ENCODE measurements around the gene NPTX1. TPM values are rescaled to one million over a fixed set of nuclear protein-coding genes. Genes with fewer than 3 reads are reported as not detected.

NPTX1 gene
- total and polyA plus RNA-seq, 2 of the 13 experiments (the other 11 are each of a cell fraction or from before 2014, with no cell fraction given), result 0.01 TPM; not detected in 1

GRCh38 chr17:80523956-80524712 is 47.7 kb upstream of the NPTX1 start (continued):
- no peak for TF ChIP-seq ELK4 (CRISPR knock-in tag; IDR thresholded peaks at IDR 0.05; ENCODE audit: borderline replicate concordance)
- TF ChIP-seq MAFG (CRISPR knock-in tag; IDR thresholded peaks at IDR 0.05), result no peak
- TF ChIP-seq PHF5A (CRISPR knock-in tag; IDR thresholded peaks at IDR 0.05; ENCODE audit: low read depth, unreplicated experiment), result no peak
- TF ChIP-seq MAZ (IDR thresholded peaks at IDR 0.05; ENCODE audit: borderline replicate concordance, low read depth, low read length), result no peak
- no peak for TF ChIP-seq MAZ (CRISPR knock-in tag; IDR thresholded peaks at IDR 0.05; ENCODE audit: low read depth)
- no peak for TF ChIP-seq ZNF331 (CRISPR knock-in tag; IDR thresholded peaks at IDR 0.05)

GRCh38 chr17:80523054-80523744 is 46.8 kb upstream of the NPTX1 start:
- in situ Hi-C loops (cut with HindIII; ENCODE audit: extremely low pct_ligation_motif_present, low pct_unique_long_range_greater_than_20kb), result no loop called here
- TF ChIP-seq ZBTB43 (CRISPR knock-in tag; conservative IDR thresholded peaks at IDR 0.05), result no peak
- TF ChIP-seq RBAK (CRISPR knock-in tag; IDR thresholded peaks at IDR 0.05), result peak; percentile 98
- TF ChIP-seq IRF1 (CRISPR knock-in tag; IDR thresholded peaks at IDR 0.05; ENCODE audit: low read depth), result no peak
- no peak for TF ChIP-seq KDM3A (CRISPR knock-in tag; IDR thresholded peaks at IDR 0.05; ENCODE audit: low read depth)
- no peak for TF ChIP-seq HES4 (CRISPR knock-in tag; IDR thresholded peaks at IDR 0.05; ENCODE audit: borderline replicate concordance)
- no peak for TF ChIP-seq CEBPG (CRISPR knock-in tag; IDR thresholded peaks at IDR 0.05)
- TF ChIP-seq ZFP82 (CRISPR knock-in tag; IDR thresholded peaks at IDR 0.05; ENCODE audit: borderline replicate concordance), result no peak
- TF ChIP-seq ZMYM3 (CRISPR knock-in tag; IDR thresholded peaks at IDR 0.05), result 0 out of 2 replicates have a peak, but pooled peaks have one; percentile 20
- TF ChIP-seq YY1 (IDR thresholded peaks at IDR 0.05; ENCODE audit: insufficient read depth, insufficient replicate concordance, low read depth, low read length), result no peak
- TF ChIP-seq ZNF337 (CRISPR knock-in tag; IDR thresholded peaks at IDR 0.05; ENCODE audit: borderline replicate concordance, low read depth), result no peak
- TF ChIP-seq ARID2 (CRISPR knock-in tag; IDR thresholded peaks at IDR 0.05; ENCODE audit: borderline replicate concordance), result no peak
- DNase-seq (ENCODE audit: low spot score), result no peak
- 35% methylated on average over 12 of the region's 12 CpGs for WGBS (ENCODE audit: low lambda C conversion rate)
- Histone ChIP-seq H3K36me3 (replicated peaks in 1 of 2; ENCODE audit: control insufficient read depth in 1 of 2, insufficient read depth in 2 of 2, low read length in 2 of 2) (no peaks in the 10 kb centered on the region), H3K9me3 (ENCODE audit: low read length) (no peaks in the 10 kb centered on the region), H3K27ac (ENCODE audit: extremely low read length, insufficient read depth, low read length) (no peak overlapping the region), H3K27me3 (ENCODE audit: control insufficient read depth in 1 of 2, insufficient read depth in 2 of 2, low read length in 2 of 2) (peaks cover 21 to 79% of the 10 kb centered on the region in 2 experiments), H3K79me2 (ENCODE audit: insufficient read depth, low read length) (no peaks in the 10 kb centered on the region), H2AFZ (ENCODE audit: low read length) (no peak overlapping the region), H3K4me3 (replicated peaks in 1 of 3; ENCODE audit: insufficient read depth in 1 of 3, low read depth in 2 of 3, low read length in 3 of 3) (no peak overlapping the region), H3K4me2 (ENCODE audit: low read depth, low read length) (no peak overlapping the region), H4K20me1 (ENCODE audit: insufficient read depth, low read length) (no peaks in the 10 kb centered on the region), H3K9ac (ENCODE audit: insufficient read depth, low read depth, low read length) (no peak overlapping the region), H3K4me1 (ENCODE audit: insufficient read depth, low read length) (0 out of 2 replicates have a peak, but pooled peaks cover 1% of the 10 kb centered on the region)
- ChIA-PET CTCF (ENCODE audit: low intra/inter-chr PET ratio, low total read pairs) (no interaction called here), POLR2A (no interaction called here)
- BruUV-seq (replicated peaks), result no TSS peak
- ATAC-seq, result no peak
- no peak for FAIRE-seq
- intact Hi-C loops (cut with micrococcal nuclease; ENCODE audit: unreplicated experiment), result no loop called here
